CD14-positive monocyte (primary cell): ENCODE measurements around the gene PRSS27. TPM values are rescaled to one million over a fixed set of nuclear protein-coding genes. Genes with fewer than 3 reads are reported as not detected.

ENCODE experiments used
- DNase-seq, 3 donors: peaks; one replicate each; pipeline ENCODE4 v3.0.0-alpha.2; 2011 to 2022
- H2AFZ ChIP-seq: 2 replicates; pipeline ENCODE4 v1.6.0; 2012; ENCODE audit warnings: mild to moderate bottlenecking, low read depth, low read length, inconsistent platforms; ENCODE audit not compliant: insufficient read depth, poor library complexity, severe bottlenecking
- H3K27ac ChIP-seq, 2 donors: 1 replicate in 1 of 2; 2 replicates in 1 of 2; pipeline ENCODE4 v1.5.1; 2012 to 2013; ENCODE audit warnings: low read length in 2 of 2, control low read depth in 1 of 2, inconsistent platforms in 1 of 2, low read depth in 1 of 2, mild to moderate bottlenecking in 1 of 2
- H3K27me3 ChIP-seq, 2 donors: one replicate each; pipeline versions ENCODE4 v1.6.0 to v1.6.1; 2011 to 2013; ENCODE audit warnings: low read length in 2 of 2; ENCODE audit not compliant: control insufficient read depth in 2 of 2, insufficient read depth in 2 of 2
- H3K36me3 ChIP-seq, 2 donors: replicated peaks in 1 of 2; 1 replicate in 1 of 2; 2 replicates in 1 of 2; pipeline versions ENCODE4 v1.5.1 to v1.6.1; 2012 to 2013; ENCODE audit warnings: low read length in 2 of 2, control low read depth in 1 of 2, inconsistent platforms in 1 of 2, mild to moderate bottlenecking in 1 of 2; ENCODE audit not compliant: insufficient read depth in 2 of 2, control insufficient read depth in 1 of 2
- H3K4me1 ChIP-seq, 2 donors: 1 replicate in 1 of 2; 2 replicates in 1 of 2; pipeline versions ENCODE4 v1.5.1 to v1.6.1; 2012 to 2013; ENCODE audit warnings: low read length in 2 of 2, control low read depth in 1 of 2, inconsistent platforms in 1 of 2, mild to moderate bottlenecking in 1 of 2, moderate library complexity in 1 of 2; ENCODE audit not compliant: insufficient read depth in 2 of 2, control insufficient read depth in 1 of 2
- H3K4me2 ChIP-seq: replicated peaks from 2 replicates; pipeline ENCODE3; 2012; ENCODE audit warnings: low read length, moderate library complexity, mild to moderate bottlenecking; ENCODE audit not compliant: poor library complexity, severe bottlenecking; ENCODE audit errors: extremely low read depth
- H3K4me3 ChIP-seq, 3 experiments: fragments of 200-600 bp in 1 of 3; sonication (generic) in 1 of 3; replicated peaks in 1 of 3; 1 replicate in 2 of 3; 2 replicates in 1 of 3; pipeline ENCODE4 v1.5.1; 2011 to 2013; ENCODE audit warnings: low read length in 3 of 3, mild to moderate bottlenecking in 3 of 3, control low read depth in 2 of 3, low read depth in 2 of 3, inconsistent platforms in 1 of 3, moderate library complexity in 1 of 3
- H3K79me2 ChIP-seq: 2 replicates; pipeline ENCODE4 v1.6.0; 2012; ENCODE audit warnings: mild to moderate bottlenecking, control low read depth, inconsistent platforms, low read length, moderate library complexity; ENCODE audit not compliant: insufficient read depth
- H3K9ac ChIP-seq: 2 replicates; pipeline ENCODE4 v1.6.0; 2017; ENCODE audit warnings: low read length, mild to moderate bottlenecking; ENCODE audit not compliant: insufficient read depth, poor library complexity, severe bottlenecking
- H3K9me3 ChIP-seq, 2 donors: replicated peaks in 1 of 2; 1 replicate in 1 of 2; 2 replicates in 1 of 2; pipeline versions ENCODE4 v1.5.1 to v1.6.1; 2012 to 2013; ENCODE audit warnings: low read length in 2 of 2, control low read depth in 1 of 2; ENCODE audit not compliant: control insufficient read depth in 1 of 2, insufficient read depth in 1 of 2
- H4K20me1 ChIP-seq: 2 replicates; pipeline ENCODE4 v1.6.0; 2012; ENCODE audit warnings: mild to moderate bottlenecking, low read length, control low read depth, moderate library complexity; ENCODE audit not compliant: insufficient read depth
- H3K27ac Mint-ChIP-seq, 7 donors: one replicate each; pipeline ENCODE4 v1.8.0; 2020; ENCODE audit warnings: mild to moderate bottlenecking in 7 of 7, mixed read lengths in 7 of 7, moderate library complexity in 6 of 7, inconsistent platforms in 2 of 7
- H3K27me3 Mint-ChIP-seq, 3 donors: one replicate each; pipeline ENCODE4 v1.8.0; 2021 to 2022; ENCODE audit warnings: low read depth in 3 of 3, mild to moderate bottlenecking in 3 of 3, mixed read lengths in 3 of 3, moderate library complexity in 3 of 3, inconsistent platforms in 1 of 3
- H3K36me3 Mint-ChIP-seq, 2 donors: one replicate each; pipeline ENCODE4 v1.8.0; 2020; ENCODE audit warnings: mixed read lengths in 2 of 2, inconsistent platforms in 1 of 2, mild to moderate bottlenecking in 1 of 2
- H3K4me1 Mint-ChIP-seq: one replicate; pipeline ENCODE4 v1.8.0; 2020; ENCODE audit warnings: mild to moderate bottlenecking, mixed read lengths
- H3K4me3 Mint-ChIP-seq, 2 donors: one replicate each; pipeline ENCODE4 v1.8.0; 2020; ENCODE audit warnings: mild to moderate bottlenecking in 2 of 2, mixed read lengths in 2 of 2, moderate library complexity in 1 of 2
- H3K9me3 Mint-ChIP-seq, 7 donors: one replicate each; pipeline ENCODE4 v1.8.0; 2020 to 2022; ENCODE audit warnings: mixed read lengths in 7 of 7, mild to moderate bottlenecking in 6 of 7, moderate library complexity in 6 of 7, inconsistent platforms in 2 of 7
- WGBS: methylation state at CpG from one replicate; pipeline ENCODE4 v1.1.5; 2013; ENCODE audit warnings: missing lambda C conversion rate; ENCODE audit not compliant: insufficient coverage; 5-methylcytosine and 5-hydroxymethylcytosine counted together
- intact Hi-C, 2 donors: fragments of 100-400 bp; cut with micrococcal nuclease; formaldehyde crosslinking; loops; one replicate each; pipeline versions ENCODE4 v1.15.0 to v1.15.1; 2023
- polyA plus RNA-seq, 3 donors: library from polyadenylated mRNA; depleted of rRNA in 1 of 3; unstranded in 2 of 3; stranded (reverse) in 1 of 3; fragments of 300-500 nt in 2 of 3; fragments of >200 nt in 1 of 3; fragmentation: Illumina TruSeq in 2 of 3; gene quantifications; 1 replicate in 2 of 3; 2 replicates in 1 of 3; pipeline ENCODE4 v1.2.3, GENCODE V29; 2012 to 2021
- TF ChIP-seq, protein P1 (sequence below): fragments of 200-600 bp; IDR thresholded peaks from one replicate; pipeline ENCODE4 v1.8.0; 2022; ENCODE audit warnings: antibody characterized with exemption, mild to moderate bottlenecking

Gene PRSS27
- polyA plus RNA-seq, 3 donors, result 1.1 TPM; not detected in 2

DNA sequence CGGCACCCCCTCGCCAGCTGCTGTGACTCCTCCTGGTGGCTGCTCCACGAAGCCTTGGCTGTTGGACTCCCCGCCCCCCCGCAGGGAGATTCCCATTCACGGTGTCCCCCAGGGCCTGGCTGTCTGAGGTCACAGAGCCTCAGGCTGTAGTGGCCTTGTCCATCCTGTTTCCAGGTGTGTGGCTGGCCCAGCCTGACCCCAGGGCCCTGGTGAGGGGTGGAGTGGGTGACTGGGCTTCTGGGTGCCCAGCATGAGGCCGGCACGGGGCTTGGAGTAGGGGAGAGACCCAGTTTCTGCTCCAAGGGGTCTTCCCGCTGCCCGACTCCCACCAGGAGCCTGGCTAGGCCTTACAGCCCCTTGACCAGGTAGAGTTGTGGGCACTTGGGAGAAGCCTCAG lies 10.4 kb downstream of the PRSS27 start:
- Histone ChIP-seq H3K27me3 (no peaks in the 10 kb centered on the region), H3K27ac (no peak overlapping the region), H4K20me1 (peaks cover 81% of the 10 kb centered on the region), H3K4me2 (no peak overlapping the region), H3K36me3 (peaks cover 48 to 59% of the 10 kb centered on the region in 2 donors), H3K4me1 (no peaks in the 10 kb centered on the region), H3K9me3 (no peaks in the 10 kb centered on the region), H3K4me3 (no peak overlapping the region), H3K9ac (no peak overlapping the region), H3K79me2 (peaks cover 3% of the 10 kb centered on the region), H2AFZ (no peak overlapping the region)
- TF ChIP-seq, protein P1, sequence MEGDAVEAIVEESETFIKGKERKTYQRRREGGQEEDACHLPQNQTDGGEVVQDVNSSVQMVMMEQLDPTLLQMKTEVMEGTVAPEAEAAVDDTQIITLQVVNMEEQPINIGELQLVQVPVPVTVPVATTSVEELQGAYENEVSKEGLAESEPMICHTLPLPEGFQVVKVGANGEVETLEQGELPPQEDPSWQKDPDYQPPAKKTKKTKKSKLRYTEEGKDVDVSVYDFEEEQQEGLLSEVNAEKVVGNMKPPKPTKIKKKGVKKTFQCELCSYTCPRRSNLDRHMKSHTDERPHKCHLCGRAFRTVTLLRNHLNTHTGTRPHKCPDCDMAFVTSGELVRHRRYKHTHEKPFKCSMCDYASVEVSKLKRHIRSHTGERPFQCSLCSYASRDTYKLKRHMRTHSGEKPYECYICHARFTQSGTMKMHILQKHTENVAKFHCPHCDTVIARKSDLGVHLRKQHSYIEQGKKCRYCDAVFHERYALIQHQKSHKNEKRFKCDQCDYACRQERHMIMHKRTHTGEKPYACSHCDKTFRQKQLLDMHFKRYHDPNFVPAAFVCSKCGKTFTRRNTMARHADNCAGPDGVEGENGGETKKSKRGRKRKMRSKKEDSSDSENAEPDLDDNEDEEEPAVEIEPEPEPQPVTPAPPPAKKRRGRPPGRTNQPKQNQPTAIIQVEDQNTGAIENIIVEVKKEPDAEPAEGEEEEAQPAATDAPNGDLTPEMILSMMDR, result no peak
- H3K27me3 Mint-ChIP-seq, result peaks cover 0 to 7% (median 3%) of the 10 kb centered on the region in 3 donors
- H3K36me3 Mint-ChIP-seq, result peaks cover 23 to 48% of the 10 kb centered on the region in 2 donors
- peaks cover 0 to 4% (median 0%) of the 10 kb centered on the region in 7 donors for H3K9me3 Mint-ChIP-seq
- intact Hi-C loops, result no loop called here
- H3K4me3 Mint-ChIP-seq, result no peak overlapping the region
- no peak overlapping the region for H3K27ac Mint-ChIP-seq
- 95% methylated on average over 10 of the region's 10 CpGs for WGBS
- DNase-seq, result no peak
- H3K4me1 Mint-ChIP-seq, result no peaks in the 10 kb centered on the region

DNA sequence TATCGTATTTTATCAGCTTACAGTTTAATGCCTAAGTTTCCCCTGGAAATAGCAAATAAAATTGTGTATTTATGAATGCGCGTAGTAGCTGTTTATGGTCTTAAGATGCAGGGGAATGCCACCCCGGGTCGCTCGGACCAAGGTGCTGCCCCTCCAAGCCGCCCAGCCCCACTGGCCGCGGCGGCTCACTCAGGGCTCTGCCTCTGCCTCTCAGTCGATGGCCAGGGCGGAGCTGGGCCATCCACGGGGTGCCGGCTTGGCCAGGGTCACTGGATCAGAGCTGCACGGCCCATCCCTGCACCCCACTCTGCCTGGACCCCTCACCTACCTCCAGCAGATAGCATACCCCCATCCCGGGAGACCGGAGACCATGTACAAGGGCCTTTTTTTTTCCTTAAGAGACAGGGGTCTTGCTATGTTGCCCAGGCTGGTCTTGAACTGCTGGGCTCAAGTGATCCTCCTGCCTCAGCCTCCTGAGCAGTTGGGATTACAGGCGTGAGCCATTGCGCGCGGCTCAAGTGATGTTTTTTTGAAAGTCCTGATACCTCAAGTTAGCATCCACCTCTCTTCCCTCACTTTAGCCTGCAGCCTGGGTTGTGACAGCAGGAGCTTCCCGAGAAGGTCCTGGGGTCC lies 11.0 kb downstream of the PRSS27 start:
- Histone ChIP-seq H3K4me1 (no peaks in the 10 kb centered on the region), H3K79me2 (peaks cover 3% of the 10 kb centered on the region), H3K9ac (no peak overlapping the region), H3K36me3 (peaks cover 53 to 64% of the 10 kb centered on the region in 2 donors), H3K27me3 (no peaks in the 10 kb centered on the region), H3K9me3 (no peaks in the 10 kb centered on the region), H2AFZ (no peak overlapping the region), H3K4me2 (no peak overlapping the region), H4K20me1 (peaks cover 85% of the 10 kb centered on the region), H3K4me3 (no peak overlapping the region), H3K27ac (no peak overlapping the region)
- peaks cover 23 to 53% of the 10 kb centered on the region in 2 donors for H3K36me3 Mint-ChIP-seq
- TF ChIP-seq, protein P1, result no peak
- no peak for DNase-seq
- peaks cover 0 to 4% (median 3%) of the 10 kb centered on the region in 3 donors for H3K27me3 Mint-ChIP-seq
- intact Hi-C loops, result no loop called here
- H3K27ac Mint-ChIP-seq, result no peak overlapping the region
- H3K9me3 Mint-ChIP-seq, result peaks cover 0 to 4% (median 0%) of the 10 kb centered on the region in 7 donors
- 96% methylated on average over 19 of the region's 22 CpGs for WGBS
- no peaks in the 10 kb centered on the region for H3K4me1 Mint-ChIP-seq
- H3K4me3 Mint-ChIP-seq, result no peak overlapping the region
